GM12873 (cell line): ENCODE data around the gene ITGAL.

Source experiments
- CTCF ChIP-seq: IDR thresholded peaks from 2 replicates; pipeline ENCODE4 v1.5.1; 2012; ENCODE audit warnings: low read depth, mild to moderate bottlenecking, moderate library complexity, low read length, control low read depth; ENCODE audit not compliant: insufficient read depth; ENCODE audit errors: missing control alignments

ITGAL gene

GRCh38 chr16:30438835-30439234, 33.7 kb upstream of the ITGAL start:
- TF ChIP-seq CTCF, result no peak

- TF ChIP-seq CTCF, result no peak
Observed at GRCh38 chr16:30439720-30440348, 32.7 kb upstream of the ITGAL start.

- TF ChIP-seq CTCF, result no peak
Observed at GRCh38 chr16:30443631-30444030, 28.9 kb upstream of the ITGAL start.

- TF ChIP-seq CTCF, result no peak
Observed at GRCh38 chr16:30444231-30445148, 28.1 kb upstream of the ITGAL start.

- TF ChIP-seq CTCF, result no peak
Observed at GRCh38 chr16:30445149-30445407, 27.5 kb upstream of the ITGAL start.

- TF ChIP-seq CTCF, result peak; percentile 46
Observed at GRCh38 chr16:30445408-30446202, 26.9 kb upstream of the ITGAL start, which contains the start of gene SEPHS2. SEPHS2 (minus strand) TSS chr16:30445874; CDS start chr16:30445727, 147 bp downstream.

- TF ChIP-seq CTCF, result no peak
Observed at GRCh38 chr16:30446203-30446595, 26.3 kb upstream of the ITGAL start.
